GM12878 (cell line): ENCODE data around the gene PSMB10.

Experiments
- POLR2A ChIP-seq: IDR thresholded peaks from 2 replicates; pipeline ENCODE4 v1.6.1; 2011; ENCODE audit warnings: low read depth, mild to moderate bottlenecking, low read length
- RBBP5 ChIP-seq: fragments of 200-600 bp; sonication (generic); conservative IDR thresholded peaks from 2 replicates; pipeline ENCODE4 v1.6.1; 2016
- WRNIP1 ChIP-seq: IDR thresholded peaks from 2 replicates; pipeline ENCODE4 v1.6.1; 2011; ENCODE audit warnings: low read depth, low read length, improper control_type of control experiment, borderline replicate concordance
- YY1 ChIP-seq: IDR thresholded peaks from 2 replicates; pipeline ENCODE4 v1.6.1; 2011; ENCODE audit warnings: low read depth, mild to moderate bottlenecking, low read length
- ZNF274 ChIP-seq: IDR thresholded peaks from one replicate; pipeline ENCODE4 v1.8.0; 2011; ENCODE audit not compliant: insufficient read length, insufficient read depth
- TF ChIP-seq, protein P1 (sequence below), 3 experiments: IDR thresholded peaks in 2 of 3; conservative IDR thresholded peaks in 1 of 3; 2 replicates each; pipeline ENCODE4 v1.5.1; 2011; ENCODE audit warnings: low read depth in 3 of 3, low read length in 3 of 3, mild to moderate bottlenecking in 3 of 3, control low read depth in 2 of 3, moderate library complexity in 2 of 3, inconsistent platforms in 1 of 3, mixed read lengths in 1 of 3; ENCODE audit not compliant: control insufficient read depth in 2 of 3, insufficient read depth in 1 of 3; ENCODE audit errors: extremely low read depth in 1 of 3
- TF ChIP-seq, protein P2 (sequence below): IDR thresholded peaks from 2 replicates; pipeline ENCODE4 v1.6.1; 2012; ENCODE audit warnings: low read depth, low read length, improper control_type of control experiment
- TF ChIP-seq, protein P3 (sequence below): IDR thresholded peaks from 2 replicates; pipeline ENCODE4 v1.6.1; 2011; ENCODE audit warnings: borderline replicate concordance, low read depth, mild to moderate bottlenecking, moderate library complexity, mixed read lengths, low read length; ENCODE audit not compliant: insufficient read depth; ENCODE audit errors: extremely low read length

DNA sequence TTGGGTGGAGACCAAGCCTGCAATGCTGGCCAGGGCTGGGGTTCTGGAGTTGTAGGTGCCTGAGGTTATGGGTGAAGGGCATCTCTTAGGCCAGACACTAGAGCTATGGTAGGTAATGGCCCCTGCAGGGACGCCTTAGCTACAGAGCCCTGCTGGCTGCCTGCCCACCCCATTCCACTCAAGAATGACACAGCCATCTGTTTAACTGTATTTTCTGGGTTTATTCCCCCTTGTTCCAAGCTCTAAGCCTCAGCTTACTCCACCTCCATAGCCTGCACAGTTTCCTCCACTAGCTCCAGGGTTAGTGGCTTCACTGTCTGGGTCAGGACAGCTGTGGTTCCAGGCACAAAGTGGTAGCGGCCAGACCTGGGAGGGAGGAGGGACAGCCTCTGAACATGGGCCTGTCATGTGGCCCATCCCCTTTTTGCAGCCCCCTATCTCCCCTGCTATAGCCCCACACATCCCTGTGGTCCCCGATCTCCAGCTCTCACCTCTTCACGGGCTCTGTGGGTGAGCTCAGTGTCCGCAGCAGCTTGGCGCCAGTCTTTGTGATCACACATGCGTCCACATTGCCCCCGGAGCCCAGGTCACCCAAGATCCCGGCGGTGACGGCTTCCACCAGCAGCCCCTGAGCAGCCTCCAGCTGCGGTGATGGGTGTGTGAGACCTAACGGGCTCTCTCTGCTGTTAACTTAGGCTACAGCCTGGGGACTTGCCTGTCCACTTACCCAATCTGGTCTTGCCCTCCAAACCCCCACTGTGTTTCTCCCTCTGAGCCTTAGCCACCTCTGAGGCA, 2.1 kb downstream of the PSMB10 start:
- TF ChIP-seq, protein P1, sequence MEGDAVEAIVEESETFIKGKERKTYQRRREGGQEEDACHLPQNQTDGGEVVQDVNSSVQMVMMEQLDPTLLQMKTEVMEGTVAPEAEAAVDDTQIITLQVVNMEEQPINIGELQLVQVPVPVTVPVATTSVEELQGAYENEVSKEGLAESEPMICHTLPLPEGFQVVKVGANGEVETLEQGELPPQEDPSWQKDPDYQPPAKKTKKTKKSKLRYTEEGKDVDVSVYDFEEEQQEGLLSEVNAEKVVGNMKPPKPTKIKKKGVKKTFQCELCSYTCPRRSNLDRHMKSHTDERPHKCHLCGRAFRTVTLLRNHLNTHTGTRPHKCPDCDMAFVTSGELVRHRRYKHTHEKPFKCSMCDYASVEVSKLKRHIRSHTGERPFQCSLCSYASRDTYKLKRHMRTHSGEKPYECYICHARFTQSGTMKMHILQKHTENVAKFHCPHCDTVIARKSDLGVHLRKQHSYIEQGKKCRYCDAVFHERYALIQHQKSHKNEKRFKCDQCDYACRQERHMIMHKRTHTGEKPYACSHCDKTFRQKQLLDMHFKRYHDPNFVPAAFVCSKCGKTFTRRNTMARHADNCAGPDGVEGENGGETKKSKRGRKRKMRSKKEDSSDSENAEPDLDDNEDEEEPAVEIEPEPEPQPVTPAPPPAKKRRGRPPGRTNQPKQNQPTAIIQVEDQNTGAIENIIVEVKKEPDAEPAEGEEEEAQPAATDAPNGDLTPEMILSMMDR (IDR thresholded peaks at IDR 0.05 in 2 of 3, conservative IDR thresholded peaks at IDR 0.05 in 1 of 3; ENCODE audit: control insufficient read depth in 2 of 3, extremely low read depth in 1 of 3, insufficient read depth in 1 of 3, low read depth in 3 of 3, low read length in 3 of 3), result no peak
- TF ChIP-seq POLR2A, result no peak
- no peak for TF ChIP-seq RBBP5
- TF ChIP-seq, protein P2, sequence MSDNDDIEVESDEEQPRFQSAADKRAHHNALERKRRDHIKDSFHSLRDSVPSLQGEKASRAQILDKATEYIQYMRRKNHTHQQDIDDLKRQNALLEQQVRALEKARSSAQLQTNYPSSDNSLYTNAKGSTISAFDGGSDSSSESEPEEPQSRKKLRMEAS, result no peak
- no peak for TF ChIP-seq WRNIP1
- no peak for TF ChIP-seq YY1
- TF ChIP-seq ZNF274, result no peak
- TF ChIP-seq, protein P3, sequence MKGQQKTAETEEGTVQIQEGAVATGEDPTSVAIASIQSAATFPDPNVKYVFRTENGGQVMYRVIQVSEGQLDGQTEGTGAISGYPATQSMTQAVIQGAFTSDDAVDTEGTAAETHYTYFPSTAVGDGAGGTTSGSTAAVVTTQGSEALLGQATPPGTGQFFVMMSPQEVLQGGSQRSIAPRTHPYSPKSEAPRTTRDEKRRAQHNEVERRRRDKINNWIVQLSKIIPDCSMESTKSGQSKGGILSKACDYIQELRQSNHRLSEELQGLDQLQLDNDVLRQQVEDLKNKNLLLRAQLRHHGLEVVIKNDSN, result no peak
